H7 (cell line): ENCODE results near the gene SLC27A6. TPM values are rescaled to one million over a fixed set of nuclear protein-coding genes. Genes with fewer than 3 reads are reported as not detected.
"Not testable (repeated sequence)": the region's sequence is repeated elsewhere in the genome, so short reads cannot be mapped to it uniquely, and the experiment has no call there.

Experiments used
- DNase-seq: peaks from one replicate; pipeline ENCODE4 v3.0.0; 2012
- H3K27me3 ChIP-seq: 2 replicates; pipeline ENCODE4 v1.6.0; 2011; ENCODE audit warnings: mild to moderate bottlenecking, low read length; ENCODE audit not compliant: control insufficient read depth, insufficient read depth
- H3K36me3 ChIP-seq: replicated peaks from 2 replicates; pipeline ENCODE4 v1.5.1; 2011; ENCODE audit warnings: low read length; ENCODE audit not compliant: control insufficient read depth, insufficient read depth
- H3K4me3 ChIP-seq: 2 replicates; pipeline ENCODE4 v1.5.1; 2011; ENCODE audit warnings: low read depth, mild to moderate bottlenecking, control low read depth, low read length, moderate library complexity; ENCODE audit not compliant: insufficient read depth
- total RNA-seq: library from RNA; depleted of rRNA; stranded (reverse); fragments of >200 nt; shearing (Covaris generic); gene quantifications from 2 replicates; pipeline ENCODE4 v1.2.3, GENCODE V29; 2014; rRNA removed

SLC27A6 gene
- total RNA-seq: 0.78 and 0.83 TPM in 2 replicates

- peak; percentile 80 for DNase-seq
These were observed at the start of gene SLC27A6 for GRCh38 chr5:128965011-128965637. Gene SLC27A6, plus strand, starts transcription at chr5:128965488. Its CDS starts 650 bp downstream, at chr5:128966138.

GRCh38 chr5:128919542-128919941 is 45.7 kb upstream of the SLC27A6 start:
- Histone ChIP-seq H3K4me3 (no peak overlapping the region), H3K36me3 (no peaks in the 10 kb centered on the region), H3K27me3 (no peaks in the 10 kb centered on the region)
- DNase-seq: no peak

More at GRCh38 chr5:128965011-128965637, at the start of gene SLC27A6:
- Histone ChIP-seq H3K4me3 (peak within 1 kb of the TSS; percentile 57), H3K27me3 (peaks cover 18% of the 10 kb centered on the region), H3K36me3 (no peaks in the 10 kb centered on the region)

GRCh38 chr5:128920345-128921215 is 44.7 kb upstream of the SLC27A6 start:
- Histone ChIP-seq H3K36me3 (no peaks in the 10 kb centered on the region), H3K27me3 (no peaks in the 10 kb centered on the region), H3K4me3 (no peak overlapping the region)
- DNase-seq: no peak

GRCh38 chr5:128924299-128924698 is 41.0 kb upstream of the SLC27A6 start:
- no peak for DNase-seq
- no peaks in the 10 kb centered on the region for H3K36me3 ChIP-seq
- no peaks in the 10 kb centered on the region for H3K27me3 ChIP-seq
- H3K4me3 ChIP-seq: no peak overlapping the region

GRCh38 chr5:128925973-128926372 is 39.3 kb upstream of the SLC27A6 start:
- no peak for DNase-seq
- no peak overlapping the region for H3K4me3 ChIP-seq
- no peaks in the 10 kb centered on the region for H3K27me3 ChIP-seq
- H3K36me3 ChIP-seq: no peaks in the 10 kb centered on the region

- no peaks in the 10 kb centered on the region for H3K27me3 ChIP-seq
- no peak for DNase-seq
- H3K4me3 ChIP-seq: no peak overlapping the region
- no peaks in the 10 kb centered on the region for H3K36me3 ChIP-seq
These were observed 37.6 kb upstream of the SLC27A6 start for GRCh38 chr5:128927644-128928043.

- H3K4me3 ChIP-seq, H3K36me3 ChIP-seq, H3K27me3 ChIP-seq, DNase-seq: not testable (repeated sequence)
These were observed 33.1 kb upstream of the SLC27A6 start for GRCh38 chr5:128932232-128932631.

- H3K36me3 ChIP-seq, H3K27me3 ChIP-seq, H3K4me3 ChIP-seq, DNase-seq: not testable (repeated sequence)
These were observed 22.2 kb upstream of the SLC27A6 start for GRCh38 chr5:128943100-128943499.

- Histone ChIP-seq H3K27me3 (no peaks in the 10 kb centered on the region), H3K4me3 (no peak overlapping the region), H3K36me3 (no peaks in the 10 kb centered on the region)
- no peak for DNase-seq
These were observed 15.3 kb upstream of the SLC27A6 start for GRCh38 chr5:128949847-128950546.

- DNase-seq, H3K4me3 ChIP-seq, H3K27me3 ChIP-seq, H3K36me3 ChIP-seq: not testable (repeated sequence)
These were observed 14.0 kb upstream of the SLC27A6 start for GRCh38 chr5:128951301-128951700.

- Histone ChIP-seq H3K36me3 (no peaks in the 10 kb centered on the region), H3K27me3 (no peaks in the 10 kb centered on the region)
These were observed 9.1 kb upstream of the SLC27A6 start for GRCh38 chr5:128956164-128956563.

GRCh38 chr5:128962211-128962610 is 3.1 kb upstream of the SLC27A6 start:
- no peaks in the 10 kb centered on the region for H3K36me3 ChIP-seq
- no peak overlapping the region for H3K4me3 ChIP-seq
- DNase-seq: no peak
- H3K27me3 ChIP-seq: peaks cover 18% of the 10 kb centered on the region

More at GRCh38 chr5:128956164-128956563, 9.1 kb upstream of the SLC27A6 start:
- H3K4me3 ChIP-seq: no peak overlapping the region
- DNase-seq: no peak

GRCh38 chr5:128965638-128966302 is 482 bp downstream of the SLC27A6 start:
- H3K4me3 ChIP-seq: peak overlapping the region; percentile 57
- no peaks in the 10 kb centered on the region for H3K36me3 ChIP-seq
- H3K27me3 ChIP-seq: peaks cover 18% of the 10 kb centered on the region
- DNase-seq: peak; percentile 49

GRCh38 chr5:128966375-128966774 is 1.1 kb downstream of the SLC27A6 start:
- no peaks in the 10 kb centered on the region for H3K36me3 ChIP-seq
- peaks cover 18% of the 10 kb centered on the region for H3K27me3 ChIP-seq
- no peak overlapping the region for H3K4me3 ChIP-seq
- DNase-seq: peak; percentile 22
